K562 (cell line): Measurements from ENCODE around the gene OR2S2.

Source experiments
- CBX1 ChIP-seq: sonication (generic); IDR thresholded peaks from 2 replicates; pipeline ENCODE4 v1.6.1; 2016; ENCODE audit warnings: antibody characterized with exemption, low read depth, mild to moderate bottlenecking
- EZH2 ChIP-seq: IDR thresholded peaks from 2 replicates; pipeline ENCODE4 v1.6.1; 2012; ENCODE audit warnings: low read depth, mild to moderate bottlenecking, inconsistent platforms, low read length, borderline replicate concordance
- GMEB1 ChIP-seq: fragments of 250-450 bp; sonication (Bioruptor Pico); IDR thresholded peaks from 2 replicates; pipeline ENCODE4 v1.4.0; 2020; ENCODE audit warnings: mild to moderate bottlenecking
- NFYB ChIP-seq: IDR thresholded peaks from 2 replicates; pipeline ENCODE4 v1.6.1; 2011; ENCODE audit warnings: mild to moderate bottlenecking, moderate library complexity; ENCODE audit not compliant: insufficient read length; ENCODE audit errors: extremely low read depth
- PKNOX1 ChIP-seq: fragments of 450-650 bp; IDR thresholded peaks from 2 replicates; pipeline ENCODE4 v1.6.1; 2016
- ZNF146 ChIP-seq: IDR thresholded peaks from one replicate; pipeline ENCODE4 v1.6.1; 2018; ENCODE audit warnings: missing compliant biosample characterization; ENCODE audit not compliant: unreplicated experiment
- ZNF511 ChIP-seq: sonication (generic); formaldehyde crosslinking; IDR thresholded peaks from 2 replicates; pipeline ENCODE4 v1.8.0; 2022; ENCODE audit warnings: mild to moderate bottlenecking, missing genetic modification reagents

- no peak for TF ChIP-seq EZH2
- TF ChIP-seq NFYB = no peak
- TF ChIP-seq GMEB1 = no peak
- no peak for TF ChIP-seq CBX1
- no peak for TF ChIP-seq ZNF511
- TF ChIP-seq ZNF146 (CRISPR knock-in tag) = no peak
- peak; percentile 91 for TF ChIP-seq PKNOX1
Observed at GRCh38 chr9:36006549-36007315, 48.8 kb upstream of the OR2S2 start.
